ENCODE measurements around the gene PGBD1.

- TF ChIP-seq CTCF (IDR thresholded peaks at IDR 0.05) (no peak), EZH2 (IDR thresholded peaks at IDR 0.05; ENCODE audit: borderline replicate concordance, insufficient read depth, low read depth, low read length, poor library complexity, severe bottlenecking) (no peak)
Measured at GRCh38 chr6:28269492-28269891, 11.9 kb upstream of the PGBD1 start.

Measured in B cell (primary cell).